Measurements from ENCODE around the gene NTRK2. TPM values are rescaled to one million over a fixed set of nuclear protein-coding genes. Genes with fewer than 3 reads are reported as not detected.

NTRK2 gene
- total RNA-seq, 6 donors from 2014 or later: 0.30 to 16.8 (median 2.6) TPM

DNA sequence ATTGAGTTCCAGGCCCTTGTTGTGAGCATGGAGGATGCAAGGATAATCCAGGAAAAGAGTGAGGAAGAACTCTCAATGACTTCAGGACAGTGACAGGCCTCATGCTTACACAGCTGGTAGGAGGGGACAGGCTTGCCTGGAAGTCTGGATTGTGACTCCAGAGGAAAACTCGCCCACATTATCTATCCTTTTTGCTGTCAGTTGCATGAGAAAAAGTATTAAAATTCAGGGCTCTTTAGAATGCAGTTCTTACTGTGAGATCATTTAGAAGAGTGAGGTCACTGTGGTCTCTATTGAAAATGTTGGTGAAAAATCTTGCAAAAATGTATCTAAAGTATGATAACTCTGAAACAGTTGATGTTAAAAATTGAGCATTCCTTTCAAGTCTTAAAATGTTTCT lies 30.5 kb downstream of the NTRK2 start:
- Histone ChIP-seq H3K36me3 (no peaks in the 10 kb centered on the region), H3K4me3 (no peak overlapping the region), H3K27ac (no peak overlapping the region), H3K4me1 (no peaks in the 10 kb centered on the region), H3K27me3 (no peaks in the 10 kb centered on the region), H3K9me3 (no peaks in the 10 kb centered on the region)
- WGBS, 2 donors: 86 to 92% methylated on average over 1 of the region's 1 CpG
- DNase-seq: no peak
- ATAC-seq (ENCODE audit: low FRiP score in 2 of 2): no peak
- TF ChIP-seq, protein P1, sequence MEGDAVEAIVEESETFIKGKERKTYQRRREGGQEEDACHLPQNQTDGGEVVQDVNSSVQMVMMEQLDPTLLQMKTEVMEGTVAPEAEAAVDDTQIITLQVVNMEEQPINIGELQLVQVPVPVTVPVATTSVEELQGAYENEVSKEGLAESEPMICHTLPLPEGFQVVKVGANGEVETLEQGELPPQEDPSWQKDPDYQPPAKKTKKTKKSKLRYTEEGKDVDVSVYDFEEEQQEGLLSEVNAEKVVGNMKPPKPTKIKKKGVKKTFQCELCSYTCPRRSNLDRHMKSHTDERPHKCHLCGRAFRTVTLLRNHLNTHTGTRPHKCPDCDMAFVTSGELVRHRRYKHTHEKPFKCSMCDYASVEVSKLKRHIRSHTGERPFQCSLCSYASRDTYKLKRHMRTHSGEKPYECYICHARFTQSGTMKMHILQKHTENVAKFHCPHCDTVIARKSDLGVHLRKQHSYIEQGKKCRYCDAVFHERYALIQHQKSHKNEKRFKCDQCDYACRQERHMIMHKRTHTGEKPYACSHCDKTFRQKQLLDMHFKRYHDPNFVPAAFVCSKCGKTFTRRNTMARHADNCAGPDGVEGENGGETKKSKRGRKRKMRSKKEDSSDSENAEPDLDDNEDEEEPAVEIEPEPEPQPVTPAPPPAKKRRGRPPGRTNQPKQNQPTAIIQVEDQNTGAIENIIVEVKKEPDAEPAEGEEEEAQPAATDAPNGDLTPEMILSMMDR (IDR thresholded peaks at IDR 0.05): no peak
- TF ChIP-seq POLR2AphosphoS5 (IDR thresholded peaks at IDR 0.05) (no peak), POLR2A (IDR thresholded peaks at IDR 0.05) (no peak), EP300 (IDR thresholded peaks at IDR 0.05) (no peak)

DNA sequence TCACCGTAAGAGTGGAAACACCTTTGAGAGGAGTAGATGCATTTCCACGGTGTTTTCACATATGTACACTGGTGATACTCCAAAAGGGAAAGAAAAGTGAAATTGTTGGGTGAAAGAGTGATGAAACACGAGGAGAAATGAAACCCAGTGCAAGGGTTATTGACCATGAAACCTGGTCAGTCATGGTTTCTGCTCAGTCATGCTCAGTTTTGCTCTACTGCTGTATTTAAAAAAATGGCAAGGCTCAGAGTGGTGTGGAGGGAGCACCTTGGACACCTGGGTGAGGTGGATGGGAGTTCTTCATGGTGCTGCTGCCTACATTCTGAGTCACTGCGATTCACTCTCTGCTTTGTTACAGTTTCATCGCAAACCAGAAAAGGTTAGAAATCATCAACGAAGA lies 32.3 kb downstream of the NTRK2 start:
- Histone ChIP-seq H3K27ac (no peak overlapping the region), H3K27me3 (no peaks in the 10 kb centered on the region), H3K4me1 (no peaks in the 10 kb centered on the region), H3K9me3 (no peaks in the 10 kb centered on the region), H3K4me3 (no peak overlapping the region), H3K36me3 (no peaks in the 10 kb centered on the region)
- DNase-seq (no peak), ATAC-seq (ENCODE audit: low FRiP score in 2 of 2) (no peak)
- 85 to 94% methylated on average over 6 of the region's 6 CpGs for WGBS, 2 donors
- TF ChIP-seq, protein P1 (IDR thresholded peaks at IDR 0.05): no peak
- no peak for TF ChIP-seq EP300 (IDR thresholded peaks at IDR 0.05)
- no peak for TF ChIP-seq POLR2AphosphoS5 (IDR thresholded peaks at IDR 0.05)
- TF ChIP-seq POLR2A (IDR thresholded peaks at IDR 0.05): no peak

DNA sequence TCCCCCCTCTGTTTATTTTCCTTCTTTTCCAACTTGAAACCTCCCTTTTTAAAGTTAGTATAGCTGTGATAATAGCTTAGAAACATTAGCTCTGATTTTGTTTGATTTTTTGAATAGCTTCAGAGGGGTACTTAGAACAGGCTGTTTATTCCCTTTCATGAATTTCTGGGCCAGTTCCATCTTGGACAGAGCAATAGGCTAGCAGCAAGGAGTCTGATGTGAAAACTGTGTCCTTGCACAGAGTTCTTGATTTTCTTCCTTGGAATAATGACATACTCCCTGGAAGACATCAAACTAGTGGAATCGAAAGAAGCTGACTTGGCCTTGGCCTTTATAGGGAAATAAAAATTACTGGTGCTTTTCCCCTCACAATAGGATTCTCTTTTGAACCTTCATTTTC lies 32.9 kb downstream of the NTRK2 start:
- WGBS, 2 donors: 79 to 86% methylated on average over 1 of the region's 1 CpG
- Histone ChIP-seq H3K36me3 (no peaks in the 10 kb centered on the region), H3K4me3 (no peak overlapping the region), H3K4me1 (no peaks in the 10 kb centered on the region), H3K27me3 (no peaks in the 10 kb centered on the region), H3K27ac (no peak overlapping the region), H3K9me3 (no peaks in the 10 kb centered on the region)
- TF ChIP-seq POLR2A (IDR thresholded peaks at IDR 0.05) (no peak), POLR2AphosphoS5 (IDR thresholded peaks at IDR 0.05) (no peak), EP300 (IDR thresholded peaks at IDR 0.05) (no peak)
- TF ChIP-seq, protein P1 (IDR thresholded peaks at IDR 0.05): no peak
- DNase-seq (no peak), ATAC-seq (ENCODE audit: low FRiP score in 2 of 2) (no peak)

DNA sequence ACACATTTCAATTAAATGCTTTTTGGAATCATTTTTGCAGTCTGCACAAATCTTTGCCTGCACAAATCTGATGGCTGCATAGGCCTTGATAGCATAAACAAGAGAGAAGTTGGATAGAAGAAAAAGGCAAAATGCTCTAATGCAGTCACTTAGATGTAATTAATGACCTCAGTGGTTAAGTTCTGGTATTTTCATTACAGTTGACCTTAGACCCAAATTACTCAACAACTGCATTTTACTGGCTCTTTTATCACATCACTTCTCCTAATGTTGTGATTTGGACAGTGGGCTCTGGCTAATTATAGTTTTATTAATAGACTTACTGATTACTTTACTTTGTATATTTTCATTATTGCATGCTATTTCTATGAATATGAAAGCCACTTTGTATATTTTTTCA lies 34.3 kb downstream of the NTRK2 start:
- Histone ChIP-seq H3K27me3 (no peaks in the 10 kb centered on the region), H3K27ac (no peak overlapping the region), H3K4me1 (no peaks in the 10 kb centered on the region), H3K9me3 (no peaks in the 10 kb centered on the region), H3K4me3 (no peak overlapping the region), H3K36me3 (no peaks in the 10 kb centered on the region)
- DNase-seq: no peak
- ATAC-seq (ENCODE audit: low FRiP score in 2 of 2): no peak
- TF ChIP-seq POLR2AphosphoS5 (IDR thresholded peaks at IDR 0.05) (no peak), EP300 (IDR thresholded peaks at IDR 0.05) (no peak), POLR2A (IDR thresholded peaks at IDR 0.05) (no peak)
- TF ChIP-seq, protein P1 (IDR thresholded peaks at IDR 0.05): no peak

DNA sequence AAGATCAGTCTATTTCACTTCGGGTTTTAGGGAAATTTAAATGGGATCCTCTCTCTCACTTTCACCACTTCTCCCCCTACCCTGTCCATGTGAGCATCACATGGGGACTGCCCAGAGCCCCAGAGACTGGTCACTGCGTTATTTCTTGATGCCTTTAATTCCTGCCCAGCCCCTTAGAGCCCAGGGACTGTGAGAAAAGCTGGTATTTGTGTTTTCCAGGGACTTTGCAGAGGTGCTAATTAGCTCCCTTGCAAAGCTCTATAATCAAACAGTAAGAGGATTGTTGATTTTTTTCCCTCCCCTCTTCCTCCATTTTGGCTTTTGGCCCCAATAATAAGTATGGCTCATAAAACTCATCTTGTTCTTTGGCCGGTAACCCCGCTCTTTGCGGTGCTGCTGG lies 35.6 kb downstream of the NTRK2 start:
- TF ChIP-seq, protein P1 (IDR thresholded peaks at IDR 0.05): no peak
- TF ChIP-seq POLR2A (IDR thresholded peaks at IDR 0.05) (no peak), POLR2AphosphoS5 (IDR thresholded peaks at IDR 0.05) (no peak), EP300 (IDR thresholded peaks at IDR 0.05) (no peak)
- 82 to 83% methylated on average over 5 of the region's 5 CpGs for WGBS, 2 donors
- no peaks in the 10 kb centered on the region for H3K36me3 ChIP-seq
- no peak for DNase-seq
- no peak overlapping the region for H3K27ac ChIP-seq
- no peak overlapping the region for H3K4me3 ChIP-seq
- no peaks in the 10 kb centered on the region for H3K4me1 ChIP-seq
- H3K9me3 ChIP-seq: no peaks in the 10 kb centered on the region
- no peaks in the 10 kb centered on the region for H3K27me3 ChIP-seq
- no peak for ATAC-seq (ENCODE audit: low FRiP score in 2 of 2)

Measured in upper lobe of left lung (tissue), 6 donors.